ENCODE results near the gene C2orf49.

C2orf49 gene

GRCh38 chr2:105362862-105363591 lies 25.7 kb downstream of the C2orf49 start:
- H3K4me3 ChIP-seq (ENCODE audit: extremely low read depth, insufficient read depth, low read length, poor library complexity, severe bottlenecking) = no peak overlapping the region
- WGBS, 2 experiments (ENCODE audit: insufficient coverage in 2 of 2) = 91 to 94% methylated on average over 10 to 14 of the region's 15 CpGs
- peaks cover 68% of the 10 kb centered on the region for H3K36me3 ChIP-seq (ENCODE audit: control insufficient read depth, insufficient read depth, low read length)
- no peaks in the 10 kb centered on the region for H3K9me3 ChIP-seq (ENCODE audit: control insufficient read depth, low read length)
- H3K27ac ChIP-seq (ENCODE audit: low read depth, low read length, severe bottlenecking) = no peak overlapping the region
- no peaks in the 10 kb centered on the region for H3K4me1 ChIP-seq (ENCODE audit: control insufficient read depth, insufficient read depth, low read length, poor library complexity, severe bottlenecking)

- 79 to 83% methylated on average over 1 to 4 of the region's 5 CpGs for WGBS, 2 experiments (ENCODE audit: insufficient coverage in 2 of 2)
- H3K4me3 ChIP-seq (ENCODE audit: extremely low read depth, insufficient read depth, low read length, poor library complexity, severe bottlenecking) = no peak overlapping the region
Observed at GRCh38 chr2:105364436-105365139, 27.2 kb downstream of the C2orf49 start.

GRCh38 chr2:105365206-105365605 lies 27.9 kb downstream of the C2orf49 start:
- no peak overlapping the region for H3K4me3 ChIP-seq (ENCODE audit: extremely low read depth, insufficient read depth, low read length, poor library complexity, severe bottlenecking)
- WGBS, 2 experiments (ENCODE audit: insufficient coverage in 2 of 2) = 100% methylated on average over 1 of the region's 3 CpGs
- no peaks in the 10 kb centered on the region for H3K4me1 ChIP-seq (ENCODE audit: control insufficient read depth, insufficient read depth, low read length, poor library complexity, severe bottlenecking)
- H3K36me3 ChIP-seq (ENCODE audit: control insufficient read depth, insufficient read depth, low read length) = peaks cover 51% of the 10 kb centered on the region
- H3K27ac ChIP-seq (ENCODE audit: low read depth, low read length, severe bottlenecking) = no peak overlapping the region
- no peaks in the 10 kb centered on the region for H3K9me3 ChIP-seq (ENCODE audit: control insufficient read depth, low read length)

More at GRCh38 chr2:105364436-105365139, 27.2 kb downstream of the C2orf49 start:
- H3K9me3 ChIP-seq (ENCODE audit: control insufficient read depth, low read length) = no peaks in the 10 kb centered on the region
- peaks cover 55% of the 10 kb centered on the region for H3K36me3 ChIP-seq (ENCODE audit: control insufficient read depth, insufficient read depth, low read length)
- H3K27ac ChIP-seq (ENCODE audit: low read depth, low read length, severe bottlenecking) = no peak overlapping the region
- H3K4me1 ChIP-seq (ENCODE audit: control insufficient read depth, insufficient read depth, low read length, poor library complexity, severe bottlenecking) = no peaks in the 10 kb centered on the region

- H3K4me1 ChIP-seq (ENCODE audit: control insufficient read depth, insufficient read depth, low read length, poor library complexity, severe bottlenecking) = no peaks in the 10 kb centered on the region
- peaks cover 43% of the 10 kb centered on the region for H3K36me3 ChIP-seq (ENCODE audit: control insufficient read depth, insufficient read depth, low read length)
- 93 to 100% methylated on average over 4 to 7 of the region's 8 CpGs for WGBS, 2 experiments (ENCODE audit: insufficient coverage in 2 of 2)
- H3K4me3 ChIP-seq (ENCODE audit: extremely low read depth, insufficient read depth, low read length, poor library complexity, severe bottlenecking) = no peak overlapping the region
- no peak overlapping the region for H3K27ac ChIP-seq (ENCODE audit: low read depth, low read length, severe bottlenecking)
- H3K9me3 ChIP-seq (ENCODE audit: control insufficient read depth, low read length) = no peaks in the 10 kb centered on the region
Observed at GRCh38 chr2:105368759-105369408, 31.5 kb downstream of the C2orf49 start.

DNA sequence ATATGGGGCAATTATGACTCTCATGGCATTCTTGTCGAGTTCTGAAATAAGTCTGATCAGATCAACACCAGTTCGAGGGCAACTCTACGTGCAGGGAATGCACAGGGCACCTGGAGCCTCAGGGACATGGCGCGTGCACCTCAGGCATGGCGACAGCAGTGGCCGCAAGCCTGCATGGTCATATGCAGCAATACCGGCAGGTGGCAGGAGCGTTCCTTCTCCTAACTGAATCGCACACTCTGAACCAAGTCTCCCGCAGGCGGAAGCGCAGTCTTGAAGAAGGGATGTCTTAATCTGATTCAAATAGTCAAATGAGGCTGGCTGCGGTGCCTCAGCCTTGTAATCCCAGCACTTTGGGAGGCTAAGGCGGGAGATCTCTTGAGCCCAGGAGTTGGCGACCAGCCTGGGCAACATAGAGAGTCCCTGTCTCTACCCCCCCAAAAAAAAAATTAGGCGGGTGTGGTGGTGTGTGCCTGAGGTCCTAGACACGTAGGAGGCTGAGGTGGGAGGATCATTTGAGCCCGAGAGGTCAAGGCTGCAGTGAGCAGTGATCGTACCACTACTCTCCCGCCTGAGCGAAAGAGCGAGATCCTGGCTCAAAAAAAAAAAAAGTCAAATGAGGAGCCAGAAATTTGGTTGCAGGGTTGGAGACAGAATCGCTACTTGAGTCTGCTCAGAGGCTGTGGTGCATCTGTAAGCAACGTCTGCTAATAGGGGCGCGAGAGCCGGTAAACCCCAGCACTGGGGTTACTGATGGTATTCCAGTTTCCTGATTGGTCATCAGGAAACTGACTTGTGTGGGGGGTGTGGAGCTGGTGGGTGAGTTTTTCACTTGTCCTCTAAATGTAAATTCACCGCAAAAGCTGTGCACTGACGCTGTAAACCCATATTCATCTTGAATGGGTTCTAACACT lies 32.7 kb downstream of the C2orf49 start:
- Histone ChIP-seq H3K4me3 (ENCODE audit: extremely low read depth, insufficient read depth, low read length, poor library complexity, severe bottlenecking) (no peak overlapping the region), H3K36me3 (ENCODE audit: control insufficient read depth, insufficient read depth, low read length) (peaks cover 46% of the 10 kb centered on the region), H3K27ac (ENCODE audit: low read depth, low read length, severe bottlenecking) (no peak overlapping the region), H3K4me1 (ENCODE audit: control insufficient read depth, insufficient read depth, low read length, poor library complexity, severe bottlenecking) (no peaks in the 10 kb centered on the region), H3K9me3 (ENCODE audit: control insufficient read depth, low read length) (no peaks in the 10 kb centered on the region)
- 70 to 73% methylated on average over 25 to 30 of the region's 30 CpGs for WGBS, 2 experiments (ENCODE audit: insufficient coverage in 2 of 2)

DNA sequence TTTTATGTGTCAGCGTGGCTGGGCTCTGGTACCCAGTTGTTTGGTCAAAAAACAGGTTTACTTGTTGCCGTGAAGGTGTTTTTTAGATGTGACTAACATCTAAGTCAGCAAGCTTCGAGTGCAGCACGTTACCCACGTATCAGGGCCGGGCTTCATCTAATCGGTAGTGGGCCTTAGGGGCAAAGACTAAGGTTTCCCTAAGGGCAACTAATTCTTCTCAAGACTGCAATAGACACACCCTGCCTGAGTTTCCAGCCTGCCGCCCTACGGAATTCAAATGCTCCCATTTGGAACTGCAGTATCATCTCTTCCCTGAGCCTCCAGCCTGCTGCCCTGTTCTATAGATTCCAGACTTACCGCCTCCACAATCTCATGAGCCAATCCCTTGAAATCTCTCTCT lies 33.8 kb downstream of the C2orf49 start:
- 82 to 94% methylated on average over 7 to 9 of the region's 10 CpGs for WGBS, 2 experiments (ENCODE audit: insufficient coverage in 2 of 2)
- H3K27ac ChIP-seq (ENCODE audit: low read depth, low read length, severe bottlenecking) = no peak overlapping the region
- H3K9me3 ChIP-seq (ENCODE audit: control insufficient read depth, low read length) = no peaks in the 10 kb centered on the region
- no peak overlapping the region for H3K4me3 ChIP-seq (ENCODE audit: extremely low read depth, insufficient read depth, low read length, poor library complexity, severe bottlenecking)
- H3K36me3 ChIP-seq (ENCODE audit: control insufficient read depth, insufficient read depth, low read length) = peaks cover 53% of the 10 kb centered on the region
- H3K4me1 ChIP-seq (ENCODE audit: control insufficient read depth, insufficient read depth, low read length, poor library complexity, severe bottlenecking) = no peaks in the 10 kb centered on the region

DNA sequence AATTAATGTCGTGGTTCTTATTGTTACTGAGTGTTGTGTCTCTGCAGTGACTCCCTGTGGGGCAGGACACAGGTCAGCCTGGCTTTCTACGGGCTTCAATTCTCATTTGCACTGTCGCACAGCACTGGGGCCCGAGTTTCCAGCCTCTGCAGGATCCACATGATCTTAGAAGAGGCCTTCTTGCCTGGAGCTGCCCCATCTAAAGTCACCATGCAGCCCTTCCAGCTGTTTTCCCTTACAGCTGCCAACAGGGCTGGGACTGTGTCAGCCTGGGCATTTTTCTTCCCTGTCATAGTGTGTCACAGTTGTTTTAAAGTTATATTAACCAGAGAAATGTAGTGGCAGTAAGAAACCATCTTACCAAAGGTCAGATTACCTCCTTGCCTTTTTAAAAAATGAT lies 34.5 kb downstream of the C2orf49 start:
- Histone ChIP-seq H3K36me3 (ENCODE audit: control insufficient read depth, insufficient read depth, low read length) (peaks cover 53% of the 10 kb centered on the region), H3K4me3 (ENCODE audit: extremely low read depth, insufficient read depth, low read length, poor library complexity, severe bottlenecking) (no peak overlapping the region), H3K27ac (ENCODE audit: low read depth, low read length, severe bottlenecking) (no peak overlapping the region), H3K9me3 (ENCODE audit: control insufficient read depth, low read length) (no peaks in the 10 kb centered on the region), H3K4me1 (ENCODE audit: control insufficient read depth, insufficient read depth, low read length, poor library complexity, severe bottlenecking) (no peaks in the 10 kb centered on the region)
- 81 to 90% methylated on average over 4 of the region's 4 CpGs for WGBS, 2 experiments (ENCODE audit: insufficient coverage in 2 of 2)

DNA sequence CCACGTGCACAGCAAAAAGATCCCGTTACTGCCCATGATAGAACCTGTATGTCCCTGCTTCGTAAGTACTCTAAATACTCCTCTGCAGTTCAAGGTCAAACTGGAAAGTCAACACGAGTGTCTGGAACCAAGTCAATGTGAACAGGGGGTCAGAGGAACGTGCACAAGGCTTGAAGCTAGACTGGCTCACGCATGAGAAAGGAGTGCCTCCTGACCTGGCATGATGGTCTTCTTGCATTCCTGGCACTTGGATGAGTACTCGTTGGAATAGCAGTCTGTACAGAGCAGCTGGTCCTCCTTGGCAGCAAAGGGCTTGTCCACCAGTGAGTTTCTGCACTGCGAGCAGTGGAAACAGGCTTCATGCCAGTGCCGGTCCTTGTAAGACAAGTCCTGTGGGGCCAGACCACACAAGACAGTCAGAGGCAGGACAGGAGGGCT lies 36.0 kb downstream of the C2orf49 start:
- WGBS, 2 experiments (ENCODE audit: insufficient coverage in 2 of 2) = 87 to 92% methylated on average over 9 of the region's 9 CpGs
- Histone ChIP-seq H3K4me1 (ENCODE audit: control insufficient read depth, insufficient read depth, low read length, poor library complexity, severe bottlenecking) (no peaks in the 10 kb centered on the region), H3K4me3 (ENCODE audit: extremely low read depth, insufficient read depth, low read length, poor library complexity, severe bottlenecking) (no peak overlapping the region), H3K27ac (ENCODE audit: low read depth, low read length, severe bottlenecking) (no peak overlapping the region), H3K9me3 (ENCODE audit: control insufficient read depth, low read length) (no peaks in the 10 kb centered on the region), H3K36me3 (ENCODE audit: control insufficient read depth, insufficient read depth, low read length) (peaks cover 47% of the 10 kb centered on the region)

- no peak overlapping the region for H3K27ac ChIP-seq (ENCODE audit: low read depth, low read length, severe bottlenecking)
- H3K4me3 ChIP-seq (ENCODE audit: extremely low read depth, insufficient read depth, low read length, poor library complexity, severe bottlenecking) = no peak overlapping the region
- peaks cover 47% of the 10 kb centered on the region for H3K36me3 ChIP-seq (ENCODE audit: control insufficient read depth, insufficient read depth, low read length)
- no peaks in the 10 kb centered on the region for H3K4me1 ChIP-seq (ENCODE audit: control insufficient read depth, insufficient read depth, low read length, poor library complexity, severe bottlenecking)
- WGBS, 2 experiments (ENCODE audit: insufficient coverage in 2 of 2) = 94 to 96% methylated on average over 8 of the region's 9 CpGs
- H3K9me3 ChIP-seq (ENCODE audit: control insufficient read depth, low read length) = no peaks in the 10 kb centered on the region
Observed at GRCh38 chr2:105373895-105374401, 36.6 kb downstream of the C2orf49 start.

DNA sequence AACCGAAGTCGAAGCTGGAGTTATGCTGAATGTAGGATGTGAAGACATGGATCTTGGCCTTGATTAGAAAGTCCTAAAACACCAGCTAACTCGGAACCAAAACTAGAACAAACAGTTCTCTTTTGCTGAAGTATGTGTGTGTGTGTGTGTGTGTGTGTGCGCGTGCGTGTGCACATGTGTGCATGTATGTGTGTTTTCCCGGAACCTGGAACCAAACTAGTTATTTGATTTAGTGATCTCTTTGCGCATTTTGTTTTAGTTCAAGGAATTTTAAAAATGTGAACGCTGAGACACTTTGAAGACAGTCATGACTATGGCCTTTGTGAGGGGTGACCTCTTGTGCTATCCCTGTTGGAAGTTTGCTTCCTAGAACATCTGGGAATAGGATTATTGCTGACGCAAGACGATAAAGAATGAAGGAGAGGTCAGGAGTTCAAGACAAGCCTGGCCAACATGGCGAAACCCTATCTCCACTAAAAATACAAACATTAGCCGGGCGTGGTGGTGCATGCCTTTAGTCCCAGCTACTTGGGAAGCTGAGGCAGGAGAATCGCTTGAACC lies 37.7 kb downstream of the C2orf49 start:
- Histone ChIP-seq H3K9me3 (ENCODE audit: control insufficient read depth, low read length) (no peaks in the 10 kb centered on the region), H3K4me1 (ENCODE audit: control insufficient read depth, insufficient read depth, low read length, poor library complexity, severe bottlenecking) (no peaks in the 10 kb centered on the region), H3K4me3 (ENCODE audit: extremely low read depth, insufficient read depth, low read length, poor library complexity, severe bottlenecking) (no peak overlapping the region), H3K36me3 (ENCODE audit: control insufficient read depth, insufficient read depth, low read length) (peaks cover 52% of the 10 kb centered on the region), H3K27ac (ENCODE audit: low read depth, low read length, severe bottlenecking) (no peak overlapping the region)
- 89 to 93% methylated on average over 8 to 11 of the region's 15 CpGs for WGBS, 2 experiments (ENCODE audit: insufficient coverage in 2 of 2)
